PC-9 (cell line): ENCODE results near the gene AGBL5. TPM values are rescaled to one million over a fixed set of nuclear protein-coding genes. Genes with fewer than 3 reads are reported as not detected.

Source experiments
- BruUV-seq: library from RNA; stranded (reverse); fragments of 400-500 nt; replicated peaks from 2 replicates; lab custom pipeline; 2021; lab: Mats Ljungman, UMichigan
- CTCF ChIA-PET: fragments of 300-600 bp; sonication (Branson Sonifier 250); formaldehyde crosslinking; loops from one replicate; lab custom pipeline; 2022; ENCODE audit warnings: antibody characterized with exemption; lab: Charles Lee
- POLR2A ChIA-PET: fragments of 300-600 bp; sonication (Branson Sonifier 250); formaldehyde crosslinking; loops from one replicate; lab custom pipeline; 2022; ENCODE audit warnings: antibody characterized with exemption; ENCODE audit not compliant: unreplicated experiment; lab: Charles Lee
- DNase-seq, 2 experiments: peaks; one replicate each; pipeline versions ENCODE4 v3.0.0 to v3.0.0-alpha.2; 2015 to 2022; ENCODE audit warnings: mixed read lengths in 1 of 2
- H2AFZ ChIP-seq: fragments of 200-600 bp; sonication (generic); 2 replicates; pipeline ENCODE4 v1.8.1; 2017; ENCODE audit warnings: antibody characterized with exemption
- H3F3A ChIP-seq: fragments of 200-600 bp; sonication (generic); 2 replicates; pipeline ENCODE4 v1.8.1; 2017; ENCODE audit warnings: antibody characterized with exemption, mild to moderate bottlenecking, low read depth; ENCODE audit not compliant: insufficient read depth
- H3K27ac ChIP-seq: fragments of 200-600 bp; sonication (generic); 2 replicates; pipeline ENCODE4 v1.6.1; 2016; ENCODE audit warnings: mixed run types
- H3K27me3 ChIP-seq: fragments of 200-600 bp; sonication (generic); 2 replicates; pipeline ENCODE4 v1.6.1; 2016; ENCODE audit warnings: low read depth, mixed run types; ENCODE audit not compliant: insufficient read depth
- H3K36me3 ChIP-seq: fragments of 200-600 bp; sonication (generic); 2 replicates; pipeline ENCODE4 v1.6.1; 2016; ENCODE audit warnings: low read depth, mixed run types
- H3K4me1 ChIP-seq: fragments of 200-600 bp; sonication (generic); replicated peaks from 2 replicates; pipeline ENCODE4 v1.6.1; 2016; ENCODE audit warnings: mixed run types; ENCODE audit not compliant: insufficient read depth
- H3K4me2 ChIP-seq: fragments of 200-600 bp; sonication (generic); 2 replicates; pipeline ENCODE4 v1.6.1; 2017; ENCODE audit warnings: mixed run types
- H3K4me3 ChIP-seq: fragments of 200-600 bp; sonication (generic); 2 replicates; pipeline ENCODE4 v1.6.1; 2016; ENCODE audit warnings: mixed run types
- H3K79me2 ChIP-seq: fragments of 200-600 bp; sonication (generic); 2 replicates; pipeline ENCODE4 v1.6.1; 2017; ENCODE audit warnings: low read depth, mixed run types
- H3K9me2 ChIP-seq: fragments of 200-600 bp; sonication (generic); 2 replicates; pipeline ENCODE4 v1.8.1; 2017; ENCODE audit warnings: mild to moderate bottlenecking; ENCODE audit not compliant: insufficient read depth
- H3K9me3 ChIP-seq: fragments of 200-600 bp; sonication (generic); 2 replicates; pipeline ENCODE4 v1.8.1; 2016; ENCODE audit warnings: low read depth; ENCODE audit not compliant: insufficient read depth
- H4K20me1 ChIP-seq: fragments of 200-600 bp; sonication (generic); 2 replicates; pipeline ENCODE4 v1.8.1; 2017; ENCODE audit not compliant: insufficient read depth
- CTCF ChIP-seq: fragments of 200-600 bp; sonication (generic); conservative IDR thresholded peaks from 2 replicates; pipeline ENCODE4 v1.6.1; 2017; ENCODE audit warnings: mixed run types, antibody characterized with exemption, mild to moderate bottlenecking, moderate library complexity
- EZH2 ChIP-seq: fragments of 200-600 bp; sonication (generic); IDR thresholded peaks from 2 replicates; pipeline ENCODE4 v1.8.0; 2017; ENCODE audit warnings: antibody characterized with exemption, low read depth
- intact Hi-C: fragments of 100-400 bp; cut with micrococcal nuclease; formaldehyde crosslinking; loops from one replicate; pipeline ENCODE4 v1.10.0; 2022; ENCODE audit not compliant: unreplicated experiment
- total RNA-seq: library from RNA; stranded (reverse); gene quantifications from 2 replicates; pipeline ENCODE4 v1.2.3, GENCODE V29; 2021

Gene AGBL5
- total RNA-seq, 1 experiment from 2014 or later = 63.2 TPM

GRCh38 chr2:27010139-27010538, 41.3 kb upstream of the AGBL5 start:
- Histone ChIP-seq H2AFZ (no peak overlapping the region), H3K27ac (peak overlapping the region; percentile 97), H3K9me2 (no peaks in the 10 kb centered on the region), H3K4me2 (peak overlapping the region; percentile 52), H4K20me1 (no peaks in the 10 kb centered on the region), H3F3A (peaks cover 20% of the 10 kb centered on the region; the same call in 1 of the 2 replicates), H3K79me2 (no peaks in the 10 kb centered on the region), H3K9me3 (no peaks in the 10 kb centered on the region), H3K36me3 (no peaks in the 10 kb centered on the region), H3K4me1 (peaks cover 46% of the 10 kb centered on the region), H3K27me3 (no peaks in the 10 kb centered on the region), H3K4me3 (no peak overlapping the region)
- DNase-seq = no peak
- no TSS peak for BruUV-seq
- TF ChIP-seq CTCF = no peak
- TF ChIP-seq EZH2 = no peak
- ChIA-PET POLR2A (interaction anchor here (0.6 to 0.9 kb wide), 2 partner anchors 41 to 49 kb away, joined by 3 read pairs; partner anchors contain the start of gene AGBL5), CTCF (interaction anchor here (0.7 to 1.2 kb wide), 2 partner anchors 42 to 48 kb away, joined by 6 to 16 read pairs; no protein-coding TSS in a partner anchor)
- intact Hi-C loops = loop anchor here (2.0 to 10.0 kb wide), 2 partner anchors 39 to 255 kb away; partner anchors contain the start of gene MAPRE3

- BruUV-seq = no TSS peak
- Histone ChIP-seq H3K79me2 (no peaks in the 10 kb centered on the region), H3K9me3 (no peaks in the 10 kb centered on the region), H3K4me1 (peaks cover 65% of the 10 kb centered on the region), H3K4me2 (no peak overlapping the region), H4K20me1 (no peaks in the 10 kb centered on the region), H3K27ac (no peak overlapping the region), H3K9me2 (no peaks in the 10 kb centered on the region), H3F3A (peaks cover 27% of the 10 kb centered on the region; the same call in 1 of the 2 replicates), H3K4me3 (no peak overlapping the region), H3K27me3 (no peaks in the 10 kb centered on the region), H2AFZ (no peak overlapping the region), H3K36me3 (no peaks in the 10 kb centered on the region)
- intact Hi-C loops = loop anchor here (10.0 kb wide), 1 partner anchor 259 kb away; no protein-coding TSS in a partner anchor
- ChIA-PET CTCF (no interaction called here), POLR2A (no interaction called here)
- TF ChIP-seq EZH2 = no peak
- TF ChIP-seq CTCF = no peak
- DNase-seq = no peak
Measured at GRCh38 chr2:27013738-27014137, 37.7 kb upstream of the AGBL5 start.

- Histone ChIP-seq H3K79me2 (peaks cover 6% of the 10 kb centered on the region; the same call in 1 of the 2 replicates), H3K4me2 (peak overlapping the region; percentile 39), H3K9me3 (no peaks in the 10 kb centered on the region), H3K9me2 (no peaks in the 10 kb centered on the region), H3K36me3 (no peaks in the 10 kb centered on the region), H4K20me1 (no peaks in the 10 kb centered on the region), H3F3A (peaks cover 28% of the 10 kb centered on the region), H3K4me3 (no peak overlapping the region), H2AFZ (no peak overlapping the region), H3K27me3 (no peaks in the 10 kb centered on the region), H3K27ac (peak overlapping the region; percentile 85), H3K4me1 (peaks cover 60% of the 10 kb centered on the region)
- CTCF ChIA-PET = no interaction called here
- BruUV-seq = no TSS peak
- intact Hi-C loops = loop anchor here (10.0 kb wide), 1 partner anchor 260 kb away; no protein-coding TSS in a partner anchor
- DNase-seq = no peak
- TF ChIP-seq EZH2 (no peak), CTCF (no peak)
- POLR2A ChIA-PET = interaction anchor here (0.6 kb wide), 1 partner anchor 268 kb away, joined by 4 read pairs; the partner anchor contains the start of gene TRIM54
Measured at GRCh38 chr2:27014771-27015433, 36.6 kb upstream of the AGBL5 start.
